ENCODE measurements around the gene ARHGAP44.

ARHGAP44 gene

DNA sequence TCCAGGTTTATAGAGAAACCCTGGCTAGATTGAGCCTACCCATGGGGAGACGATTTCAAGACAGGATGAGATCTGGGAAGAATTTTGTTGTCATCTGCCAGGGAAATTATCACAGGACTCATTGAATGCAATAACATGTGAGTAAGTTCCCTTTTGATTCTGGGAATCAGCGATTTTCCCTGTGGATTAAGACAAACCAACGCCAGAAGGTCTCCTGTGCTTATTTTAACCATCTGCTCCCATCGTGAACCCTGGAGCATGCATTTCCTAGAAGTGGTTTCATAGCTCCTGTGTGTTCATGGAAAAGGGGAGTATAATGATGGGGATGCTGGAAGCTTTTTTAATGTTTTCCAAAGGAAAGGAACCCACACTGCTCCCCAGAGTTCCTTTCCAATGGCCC, 21.0 kb upstream of the ARHGAP44 start:
- DNase-seq (ENCODE audit: insufficient read length, low spot score) (no peak), FAIRE-seq (no peak)
- TF ChIP-seq TAF1 (IDR thresholded peaks at IDR 0.05; ENCODE audit: low read depth, low read length) (no peak), POLR2A (IDR thresholded peaks at IDR 0.05; ENCODE audit: low read depth, low read length) (no peak), POLR2AphosphoS5 (IDR thresholded peaks at IDR 0.05; ENCODE audit: low read depth, low read length) (no peak), SPI1 (IDR thresholded peaks at IDR 0.05; ENCODE audit: low read depth, low read length) (no peak), PAX5 (IDR thresholded peaks at IDR 0.05; ENCODE audit: insufficient read depth, low read length, severe bottlenecking) (no peak), POU2F2 (IDR thresholded peaks at IDR 0.05; ENCODE audit: low read depth, low read length) (no peak)

- no peak for FAIRE-seq
- DNase-seq (ENCODE audit: insufficient read length, low spot score): no peak
- TF ChIP-seq POLR2A (IDR thresholded peaks at IDR 0.05; ENCODE audit: low read depth, low read length): no peak
- TF ChIP-seq POU2F2 (IDR thresholded peaks at IDR 0.05; ENCODE audit: low read depth, low read length): no peak
- TF ChIP-seq PAX5 (IDR thresholded peaks at IDR 0.05; ENCODE audit: insufficient read depth, low read length, severe bottlenecking): no peak
- TF ChIP-seq TAF1 (IDR thresholded peaks at IDR 0.05; ENCODE audit: low read depth, low read length): no peak
- no peak for TF ChIP-seq POLR2AphosphoS5 (IDR thresholded peaks at IDR 0.05; ENCODE audit: low read depth, low read length)
- TF ChIP-seq SPI1 (IDR thresholded peaks at IDR 0.05; ENCODE audit: low read depth, low read length): no peak
Observed at GRCh38 chr17:12769981-12770380, 19.3 kb upstream of the ARHGAP44 start.

- DNase-seq (ENCODE audit: insufficient read length, low spot score) (no peak), FAIRE-seq (no peak)
- no peak for TF ChIP-seq SPI1 (IDR thresholded peaks at IDR 0.05; ENCODE audit: low read depth, low read length)
- no peak for TF ChIP-seq POU2F2 (IDR thresholded peaks at IDR 0.05; ENCODE audit: low read depth, low read length)
- no peak for TF ChIP-seq PAX5 (IDR thresholded peaks at IDR 0.05; ENCODE audit: insufficient read depth, low read length, severe bottlenecking)
- TF ChIP-seq POLR2AphosphoS5 (IDR thresholded peaks at IDR 0.05; ENCODE audit: low read depth, low read length): no peak
- TF ChIP-seq TAF1 (IDR thresholded peaks at IDR 0.05; ENCODE audit: low read depth, low read length): no peak
- no peak for TF ChIP-seq POLR2A (IDR thresholded peaks at IDR 0.05; ENCODE audit: low read depth, low read length)
Observed at GRCh38 chr17:12773153-12773552, 16.1 kb upstream of the ARHGAP44 start.

GRCh38 chr17:12789075-12789480, 220 bp upstream of the ARHGAP44 start:
- DNase-seq (ENCODE audit: insufficient read length, low spot score): no peak
- TF ChIP-seq SPI1 (IDR thresholded peaks at IDR 0.05; ENCODE audit: low read depth, low read length) (no peak), TAF1 (IDR thresholded peaks at IDR 0.05; ENCODE audit: low read depth, low read length) (no peak), POU2F2 (IDR thresholded peaks at IDR 0.05; ENCODE audit: low read depth, low read length) (no peak), POLR2AphosphoS5 (IDR thresholded peaks at IDR 0.05; ENCODE audit: low read depth, low read length) (no peak), POLR2A (IDR thresholded peaks at IDR 0.05; ENCODE audit: low read depth, low read length) (no peak), PAX5 (IDR thresholded peaks at IDR 0.05; ENCODE audit: insufficient read depth, low read length, severe bottlenecking) (no peak)
- peak; percentile 90 for FAIRE-seq

- FAIRE-seq (no peak), DNase-seq (ENCODE audit: insufficient read length, low spot score) (no peak)
- TF ChIP-seq POLR2A (IDR thresholded peaks at IDR 0.05; ENCODE audit: low read depth, low read length) (no peak), POLR2AphosphoS5 (IDR thresholded peaks at IDR 0.05; ENCODE audit: low read depth, low read length) (no peak), POU2F2 (IDR thresholded peaks at IDR 0.05; ENCODE audit: low read depth, low read length) (no peak)
Observed at GRCh38 chr17:12790249-12791106, 1.2 kb downstream of the ARHGAP44 start.

DNA sequence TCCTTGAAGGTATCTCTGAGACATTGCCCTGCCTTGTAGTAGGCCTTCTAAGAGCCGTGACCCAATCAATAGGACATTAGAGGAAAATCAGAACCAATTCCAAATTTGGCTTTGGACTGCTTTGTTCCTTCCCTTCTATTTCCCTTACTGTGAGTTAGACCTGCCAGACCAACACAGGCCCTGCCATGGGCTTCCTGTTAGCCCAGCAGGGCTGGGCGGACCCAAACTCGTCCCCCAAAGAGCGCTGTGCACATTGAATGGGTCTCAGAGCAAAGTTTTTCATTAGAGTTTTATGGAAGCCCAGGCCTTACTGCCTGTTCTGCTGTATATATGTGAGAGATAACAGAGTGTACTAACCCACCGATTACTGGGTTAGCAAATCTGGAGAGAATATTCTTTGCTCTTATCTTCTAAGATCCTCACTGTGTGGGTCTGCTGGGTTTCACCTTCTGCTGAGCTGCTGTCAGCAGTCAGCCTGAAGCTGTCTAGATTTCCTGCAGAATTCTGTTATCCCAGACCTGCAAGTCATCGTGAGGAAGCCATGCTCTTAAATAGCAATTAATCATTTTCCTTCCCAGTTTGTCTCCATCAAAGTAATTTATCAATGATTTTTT, 5.7 kb downstream of the ARHGAP44 start:
- TF ChIP-seq POLR2AphosphoS5 (IDR thresholded peaks at IDR 0.05; ENCODE audit: low read depth, low read length) (no peak), PAX5 (IDR thresholded peaks at IDR 0.05; ENCODE audit: insufficient read depth, low read length, severe bottlenecking) (no peak), TAF1 (IDR thresholded peaks at IDR 0.05; ENCODE audit: low read depth, low read length) (no peak), POLR2A (IDR thresholded peaks at IDR 0.05; ENCODE audit: low read depth, low read length) (no peak), SPI1 (IDR thresholded peaks at IDR 0.05; ENCODE audit: low read depth, low read length) (no peak), POU2F2 (IDR thresholded peaks at IDR 0.05; ENCODE audit: low read depth, low read length) (no peak)
- FAIRE-seq: no peak
- DNase-seq (ENCODE audit: insufficient read length, low spot score): no peak

DNA sequence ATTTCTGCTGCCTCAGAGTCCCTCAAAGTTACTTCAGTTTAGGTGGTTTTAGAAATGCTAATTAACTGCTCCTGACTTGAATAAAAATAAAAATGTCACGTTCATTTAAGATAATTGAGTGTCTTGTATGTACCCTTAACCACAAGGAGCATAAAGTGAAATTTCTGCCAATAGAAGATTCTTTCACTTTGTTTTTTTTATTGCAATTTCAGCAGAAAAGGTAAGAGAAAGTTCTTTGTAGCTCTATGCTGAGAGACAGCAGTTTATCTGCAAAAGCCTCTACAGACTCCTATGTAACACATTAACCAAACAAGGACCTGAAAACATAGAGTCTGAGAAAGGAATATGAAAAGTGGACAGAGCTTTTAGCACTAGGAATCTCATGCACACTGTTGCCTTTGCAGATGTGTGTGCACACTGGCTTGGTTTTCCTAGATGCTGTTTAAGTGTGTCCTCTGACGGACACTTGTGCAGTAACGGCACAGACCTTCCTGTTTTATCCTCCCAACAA, 11.6 kb downstream of the ARHGAP44 start:
- FAIRE-seq (no peak), DNase-seq (ENCODE audit: insufficient read length, low spot score) (no peak)
- TF ChIP-seq POU2F2 (IDR thresholded peaks at IDR 0.05; ENCODE audit: low read depth, low read length): no peak
- no peak for TF ChIP-seq POLR2A (IDR thresholded peaks at IDR 0.05; ENCODE audit: low read depth, low read length)
- TF ChIP-seq SPI1 (IDR thresholded peaks at IDR 0.05; ENCODE audit: low read depth, low read length): no peak
- no peak for TF ChIP-seq POLR2AphosphoS5 (IDR thresholded peaks at IDR 0.05; ENCODE audit: low read depth, low read length)
- TF ChIP-seq TAF1 (IDR thresholded peaks at IDR 0.05; ENCODE audit: low read depth, low read length): no peak
- TF ChIP-seq PAX5 (IDR thresholded peaks at IDR 0.05; ENCODE audit: insufficient read depth, low read length, severe bottlenecking): no peak

DNA sequence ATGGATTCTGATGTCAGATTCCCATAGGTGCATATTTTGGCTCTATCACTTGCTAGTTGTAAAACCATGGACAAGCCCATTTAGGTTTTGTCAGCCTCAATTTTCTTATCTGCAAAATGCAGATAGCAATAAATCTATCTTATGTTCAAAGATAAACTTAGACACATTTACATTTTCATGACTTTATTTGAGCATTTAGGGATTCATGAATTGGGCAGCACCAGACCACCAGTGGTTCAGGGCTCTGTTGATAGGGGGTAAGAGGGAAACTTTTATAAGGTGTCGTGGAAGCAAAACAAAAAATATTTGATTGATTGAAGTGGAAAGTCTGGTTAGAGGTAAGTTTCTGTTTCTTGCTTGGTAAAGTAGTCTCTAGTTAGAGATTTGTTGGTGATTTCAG, 17.3 kb downstream of the ARHGAP44 start:
- no peak for DNase-seq (ENCODE audit: insufficient read length, low spot score)
- TF ChIP-seq POU2F2 (IDR thresholded peaks at IDR 0.05; ENCODE audit: low read depth, low read length) (no peak), TAF1 (IDR thresholded peaks at IDR 0.05; ENCODE audit: low read depth, low read length) (no peak), SPI1 (IDR thresholded peaks at IDR 0.05; ENCODE audit: low read depth, low read length) (no peak), PAX5 (IDR thresholded peaks at IDR 0.05; ENCODE audit: insufficient read depth, low read length, severe bottlenecking) (no peak), POLR2AphosphoS5 (IDR thresholded peaks at IDR 0.05; ENCODE audit: low read depth, low read length) (no peak), POLR2A (IDR thresholded peaks at IDR 0.05; ENCODE audit: low read depth, low read length) (no peak)
- FAIRE-seq: no peak

DNA sequence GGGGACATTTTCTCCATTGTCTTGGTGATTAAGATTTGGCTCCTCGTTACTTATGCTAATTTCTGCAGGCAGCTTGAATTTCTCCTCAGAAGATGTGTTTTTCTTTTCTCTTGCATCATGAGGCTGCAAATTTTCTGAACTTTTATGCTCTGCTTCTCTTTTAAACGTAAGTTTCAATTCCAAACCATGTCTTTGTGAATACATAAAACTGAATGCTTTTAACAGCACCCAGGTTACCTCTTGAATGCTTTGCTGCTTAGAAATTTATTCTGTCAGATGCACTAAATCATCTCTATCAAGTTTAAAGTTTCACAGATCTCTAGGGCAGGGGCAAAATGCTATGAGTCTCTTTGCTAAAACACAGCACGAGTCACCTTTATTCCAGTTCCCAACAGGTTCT, 19.4 kb downstream of the ARHGAP44 start:
- FAIRE-seq (no peak), DNase-seq (ENCODE audit: insufficient read length, low spot score) (no peak)
- TF ChIP-seq POLR2AphosphoS5 (IDR thresholded peaks at IDR 0.05; ENCODE audit: low read depth, low read length) (no peak), POLR2A (IDR thresholded peaks at IDR 0.05; ENCODE audit: low read depth, low read length) (no peak), POU2F2 (IDR thresholded peaks at IDR 0.05; ENCODE audit: low read depth, low read length) (no peak), PAX5 (IDR thresholded peaks at IDR 0.05; ENCODE audit: insufficient read depth, low read length, severe bottlenecking) (no peak), SPI1 (IDR thresholded peaks at IDR 0.05; ENCODE audit: low read depth, low read length) (no peak)

All from GM12891 (cell line).